Fibroblast of skin of abdomen (primary cell): ENCODE results near the gene UGT2A2. TPM values are rescaled to one million over a fixed set of nuclear protein-coding genes. Genes with fewer than 3 reads are reported as not detected.
"Not testable (repeated sequence)": the region's sequence is repeated elsewhere in the genome, so short reads cannot be mapped to it uniquely, and the experiment has no call there.

Experiments used
- DNase-seq: peaks from one replicate; pipeline ENCODE4 v3.0.0-alpha.2; 2013
- polyA plus RNA-seq, 2 experiments: library from polyadenylated mRNA; unstranded; fragments of 120-200 nt; gene quantifications; one replicate each; pipeline ENCODE4 v1.2.1, GENCODE V29; 2013; ENCODE audit not compliant: insufficient read length in 2 of 2

Gene UGT2A2
- polyA plus RNA-seq (2013, experiment 1 of 2; ENCODE audit: insufficient read length), result not detected
- not detected for polyA plus RNA-seq (2013, experiment 2 of 2; ENCODE audit: insufficient read length)

GRCh38 chr4:69639542-69639941 lies at the start of gene UGT2A2:
Gene UGT2A2 (minus strand): TSS chr4:69639642. CDS start chr4:69639640, 2 bp downstream.
- DNase-seq, result no peak

- no peak for DNase-seq
Measured at GRCh38 chr4:69684804-69685203, 45.4 kb upstream of the UGT2A2 start.

- DNase-seq, result no peak
Measured at GRCh38 chr4:69668680-69669079, 29.2 kb upstream of the UGT2A2 start.

GRCh38 chr4:69664009-69664408 lies 24.6 kb upstream of the UGT2A2 start:
- DNase-seq, result not testable (repeated sequence)

- DNase-seq, result not testable (repeated sequence)
Measured at GRCh38 chr4:69661130-69661803, 21.8 kb upstream of the UGT2A2 start.

- no peak for DNase-seq
Measured at GRCh38 chr4:69658133-69658532, 18.7 kb upstream of the UGT2A2 start.

- DNase-seq, result no peak
Measured at GRCh38 chr4:69656653-69657158, 17.3 kb upstream of the UGT2A2 start.

- no peak for DNase-seq
Measured at GRCh38 chr4:69653147-69653546, 13.7 kb upstream of the UGT2A2 start, which contains the start of gene UGT2A1. Gene UGT2A1 (minus strand): TSS chr4:69653247. CDS start chr4:69647644, 5,603 bp downstream.

GRCh38 chr4:69650872-69651271 lies 11.4 kb upstream of the UGT2A2 start:
- DNase-seq, result no peak

- DNase-seq, result no peak
Measured at GRCh38 chr4:69649629-69650028, 10.2 kb upstream of the UGT2A2 start.

GRCh38 chr4:69649207-69649606 lies 9.8 kb upstream of the UGT2A2 start:
- DNase-seq, result no peak

- DNase-seq, result no peak
Measured at GRCh38 chr4:69642961-69643360, 3.5 kb upstream of the UGT2A2 start.

- DNase-seq, result no peak
Measured at GRCh38 chr4:69640289-69640688, 847 bp upstream of the UGT2A2 start.

- peak; percentile 29 for DNase-seq
Measured at GRCh38 chr4:69617083-69617694, 22.3 kb downstream of the UGT2A2 start.

GRCh38 chr4:69610484-69610883 lies 29.0 kb downstream of the UGT2A2 start:
- no peak for DNase-seq

GRCh38 chr4:69601065-69601464 lies 38.4 kb downstream of the UGT2A2 start:
- no peak for DNase-seq

- no peak for DNase-seq
Measured at GRCh38 chr4:69600013-69600412, 39.4 kb downstream of the UGT2A2 start.

GRCh38 chr4:69594382-69594781 lies 45.1 kb downstream of the UGT2A2 start:
- DNase-seq, result no peak

GRCh38 chr4:69591364-69591763 lies 48.1 kb downstream of the UGT2A2 start:
- no peak for DNase-seq

- no peak for DNase-seq
Measured at GRCh38 chr4:69589884-69590283, 49.6 kb downstream of the UGT2A2 start.

GRCh38 chr4:69584135-69584534 lies 55.3 kb downstream of the UGT2A2 start:
- DNase-seq, result no peak

GRCh38 chr4:69583543-69583942 lies 55.9 kb downstream of the UGT2A2 start:
- DNase-seq, result no peak

- DNase-seq, result no peak
Measured at GRCh38 chr4:69577245-69577644, 62.2 kb downstream of the UGT2A2 start.
